Measurements from ENCODE around the gene PIN4. TPM values are rescaled to one million over a fixed set of nuclear protein-coding genes. Genes with fewer than 3 reads are reported as not detected.

Gene PIN4
- total RNA-seq, 4 donors from 2014 or later: 6.2 to 12.6 (median 11.2) TPM

GRCh38 chrX:72143609-72143907 lies 38.0 kb upstream of the PIN4 start:
- H3K4me1 ChIP-seq: peaks cover 0 to 6% of the 10 kb centered on the region in 2 donors
- H3K36me3 ChIP-seq: no peaks in the 10 kb centered on the region
- 82 to 87% methylated on average over 2 of the region's 2 CpGs for WGBS, 2 donors
- no peak for DNase-seq
- H3K4me3 ChIP-seq (replicated peaks in 1 of 3): no peak overlapping the region
- intact Hi-C loops (cut with DNase I): no loop called here
- TF ChIP-seq, protein P1, sequence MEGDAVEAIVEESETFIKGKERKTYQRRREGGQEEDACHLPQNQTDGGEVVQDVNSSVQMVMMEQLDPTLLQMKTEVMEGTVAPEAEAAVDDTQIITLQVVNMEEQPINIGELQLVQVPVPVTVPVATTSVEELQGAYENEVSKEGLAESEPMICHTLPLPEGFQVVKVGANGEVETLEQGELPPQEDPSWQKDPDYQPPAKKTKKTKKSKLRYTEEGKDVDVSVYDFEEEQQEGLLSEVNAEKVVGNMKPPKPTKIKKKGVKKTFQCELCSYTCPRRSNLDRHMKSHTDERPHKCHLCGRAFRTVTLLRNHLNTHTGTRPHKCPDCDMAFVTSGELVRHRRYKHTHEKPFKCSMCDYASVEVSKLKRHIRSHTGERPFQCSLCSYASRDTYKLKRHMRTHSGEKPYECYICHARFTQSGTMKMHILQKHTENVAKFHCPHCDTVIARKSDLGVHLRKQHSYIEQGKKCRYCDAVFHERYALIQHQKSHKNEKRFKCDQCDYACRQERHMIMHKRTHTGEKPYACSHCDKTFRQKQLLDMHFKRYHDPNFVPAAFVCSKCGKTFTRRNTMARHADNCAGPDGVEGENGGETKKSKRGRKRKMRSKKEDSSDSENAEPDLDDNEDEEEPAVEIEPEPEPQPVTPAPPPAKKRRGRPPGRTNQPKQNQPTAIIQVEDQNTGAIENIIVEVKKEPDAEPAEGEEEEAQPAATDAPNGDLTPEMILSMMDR (IDR thresholded peaks at IDR 0.05): no peak
- no peak for TF ChIP-seq POLR2A (IDR thresholded peaks at IDR 0.05)
- no peaks in the 10 kb centered on the region for H3K27me3 ChIP-seq
- H3K27ac ChIP-seq: no peak overlapping the region
- H3K9me3 ChIP-seq: no peaks in the 10 kb centered on the region

DNA sequence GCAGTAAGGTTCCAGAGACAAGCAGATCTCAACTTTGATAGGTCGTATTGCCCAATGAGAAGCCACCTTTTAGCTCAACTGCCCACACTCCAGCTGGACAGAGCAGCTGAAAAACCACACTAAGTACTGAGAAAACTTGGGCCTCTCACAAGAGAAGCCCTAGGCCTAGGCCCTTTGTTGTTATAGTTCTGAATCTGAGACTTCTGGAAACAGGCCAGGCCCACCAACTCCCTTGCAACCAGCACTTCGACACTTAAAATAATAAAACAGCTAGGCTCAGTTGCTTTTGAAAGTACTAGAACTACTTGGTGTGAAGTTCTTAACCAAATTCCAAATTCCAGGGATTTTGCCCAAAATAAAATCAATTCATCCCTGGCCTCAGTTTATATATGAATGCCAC lies 36.4 kb upstream of the PIN4 start:
- TF ChIP-seq, protein P1 (IDR thresholded peaks at IDR 0.05): no peak
- no peak for TF ChIP-seq POLR2A (IDR thresholded peaks at IDR 0.05)
- H3K36me3 ChIP-seq: no peaks in the 10 kb centered on the region
- H3K27ac ChIP-seq: no peak overlapping the region
- H3K9me3 ChIP-seq: no peaks in the 10 kb centered on the region
- intact Hi-C loops (cut with DNase I): no loop called here
- H3K4me3 ChIP-seq (replicated peaks in 1 of 3): no peak overlapping the region
- H3K4me1 ChIP-seq: peaks cover 0 to 6% of the 10 kb centered on the region in 2 donors
- 8 to 9% methylated on average over 2 of the region's 2 CpGs for WGBS, 2 donors
- DNase-seq: peak; percentile 52 to 54
- no peaks in the 10 kb centered on the region for H3K27me3 ChIP-seq

DNA sequence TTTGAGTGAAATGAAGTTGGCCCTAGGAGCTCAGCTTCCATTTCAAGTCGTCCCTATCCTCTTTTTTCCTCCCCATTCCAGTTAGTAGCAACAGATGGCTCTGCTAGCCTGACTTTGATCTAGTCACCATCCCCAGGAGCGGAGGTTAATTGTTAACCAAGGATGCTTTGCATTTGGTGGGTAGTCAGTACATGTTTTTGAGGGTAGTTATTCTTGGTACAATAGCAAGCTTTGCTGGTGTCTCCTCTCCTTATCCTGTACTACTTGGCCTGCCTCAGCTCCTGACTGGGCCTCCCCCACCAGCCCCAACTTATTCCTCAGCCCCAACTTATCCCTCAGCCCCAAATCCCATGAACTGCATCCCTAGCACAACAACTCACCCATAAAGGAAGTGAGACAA lies 35.0 kb upstream of the PIN4 start:
- intact Hi-C loops (cut with DNase I): no loop called here
- 86 to 96% methylated on average over 2 of the region's 2 CpGs for WGBS, 2 donors
- H3K4me3 ChIP-seq (replicated peaks in 1 of 3): no peak overlapping the region
- no peaks in the 10 kb centered on the region for H3K9me3 ChIP-seq
- no peak for DNase-seq
- TF ChIP-seq, protein P1 (IDR thresholded peaks at IDR 0.05): no peak
- TF ChIP-seq POLR2A (IDR thresholded peaks at IDR 0.05): no peak
- H3K27me3 ChIP-seq: no peaks in the 10 kb centered on the region
- H3K36me3 ChIP-seq: no peaks in the 10 kb centered on the region
- no peak overlapping the region for H3K27ac ChIP-seq
- H3K4me1 ChIP-seq: peaks cover 0 to 6% of the 10 kb centered on the region in 2 donors

DNA sequence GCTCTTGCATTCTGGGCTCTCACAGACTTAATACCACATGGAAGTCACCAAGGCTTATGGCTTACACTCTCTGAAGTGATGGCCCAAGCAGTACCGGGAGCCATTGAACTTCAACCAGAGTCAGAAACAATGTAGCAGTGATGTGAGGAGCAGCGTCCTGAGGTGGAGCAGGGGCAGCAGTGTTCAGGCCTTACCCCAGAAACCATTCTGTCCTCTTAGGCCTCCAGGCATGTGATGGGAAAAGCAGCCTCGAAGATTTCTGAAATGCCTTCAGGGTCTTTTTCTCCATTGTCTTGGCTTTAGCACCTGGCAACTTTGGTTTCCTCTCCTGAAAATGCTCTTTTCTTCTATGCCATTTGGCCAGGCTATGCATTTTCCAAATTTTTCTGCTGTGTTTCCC lies 22.8 kb upstream of the PIN4 start:
- Histone ChIP-seq H3K36me3 (no peaks in the 10 kb centered on the region), H3K4me1 (no peaks in the 10 kb centered on the region), H3K4me3 (replicated peaks in 1 of 3) (no peak overlapping the region), H3K9me3 (no peaks in the 10 kb centered on the region), H3K27me3 (no peaks in the 10 kb centered on the region), H3K27ac (no peak overlapping the region)
- 89 to 93% methylated on average over 3 of the region's 3 CpGs for WGBS, 2 donors
- no peak for DNase-seq
- TF ChIP-seq, protein P1 (IDR thresholded peaks at IDR 0.05): no peak
- TF ChIP-seq POLR2A (IDR thresholded peaks at IDR 0.05): no peak
- intact Hi-C loops (cut with DNase I): no loop called here

DNA sequence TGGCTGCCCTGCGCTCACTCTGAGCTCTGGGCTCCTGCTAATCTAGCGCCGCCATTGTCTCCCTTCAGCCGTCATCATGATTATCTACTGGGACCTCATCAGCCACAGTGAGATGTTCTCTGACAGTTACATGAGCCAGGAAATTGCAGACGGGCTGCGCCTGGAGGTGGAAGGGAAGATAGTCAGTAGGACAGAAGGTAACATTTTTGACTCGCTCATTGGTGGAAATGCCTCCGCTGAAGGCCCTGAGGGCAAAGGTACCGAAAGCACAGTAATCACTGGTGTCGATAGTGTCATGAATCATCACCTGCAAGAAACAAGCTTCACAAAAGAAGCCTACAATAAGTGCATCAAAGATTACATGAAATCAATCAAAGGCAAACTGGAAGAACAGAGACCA lies 21.8 kb upstream of the PIN4 start:
- TF ChIP-seq POLR2A (IDR thresholded peaks at IDR 0.05): no peak
- TF ChIP-seq, protein P1 (IDR thresholded peaks at IDR 0.05): no peak
- Histone ChIP-seq H3K27ac (no peak overlapping the region), H3K36me3 (no peaks in the 10 kb centered on the region), H3K9me3 (no peaks in the 10 kb centered on the region), H3K4me1 (no peaks in the 10 kb centered on the region), H3K4me3 (replicated peaks in 1 of 3) (no peak overlapping the region), H3K27me3 (no peaks in the 10 kb centered on the region)
- no peak for DNase-seq
- WGBS, 2 donors: 84 to 88% methylated on average over 10 of the region's 10 CpGs
- intact Hi-C loops (cut with DNase I): no loop called here

Data from thyroid gland (tissue), 4 donors.